WTC11 (cell line): ENCODE results near the gene TCAIM. TPM values are rescaled to one million over a fixed set of nuclear protein-coding genes. Genes with fewer than 3 reads are reported as not detected.

Experiments
- ATAC-seq: fragments of 200-7000 bp; cut with Tn5 transposase; 2 replicates; pipeline ENCODE4 v1.10.0; 2021; ENCODE audit warnings: mild to moderate bottlenecking, moderate library complexity
- CTCF ChIA-PET: fragments of 300-600 bp; sonication (Branson Sonifier 250); formaldehyde crosslinking; loops from one replicate; lab custom pipeline; 2021; ENCODE audit warnings: antibody characterized with exemption; lab: Charles Lee
- POLR2A ChIA-PET: fragments of 350-600 bp; sonication (Branson Sonifier 250); formaldehyde crosslinking; loops from one replicate; lab custom pipeline; 2021; ENCODE audit warnings: antibody characterized with exemption; lab: Charles Lee
- DNase-seq: peaks from one replicate; pipeline ENCODE4 v3.0.0; 2021; ENCODE audit warnings: low spot score
- H3K27ac Mint-ChIP-seq: 2 replicates; pipeline ENCODE4 v1.8.0; 2021; ENCODE audit warnings: mixed read lengths
- H3K27me3 Mint-ChIP-seq: 2 replicates; pipeline ENCODE4 v1.8.0; 2021; ENCODE audit warnings: low read depth, mild to moderate bottlenecking, moderate library complexity, mixed read lengths
- H3K36me3 Mint-ChIP-seq: 2 replicates; pipeline ENCODE4 v1.8.0; 2021; ENCODE audit warnings: mixed read lengths
- H3K4me1 Mint-ChIP-seq: 2 replicates; pipeline ENCODE4 v1.8.0; 2022; ENCODE audit warnings: mixed read lengths
- H3K4me3 Mint-ChIP-seq: 2 replicates; pipeline ENCODE4 v1.8.0; 2021; ENCODE audit warnings: mild to moderate bottlenecking, moderate library complexity, mixed read lengths
- H3K9me3 Mint-ChIP-seq: 2 replicates; pipeline ENCODE4 v1.8.0; 2021; ENCODE audit warnings: mixed read lengths
- AR ChIP-seq: fragments of 250-450 bp; sonication (Bioruptor Pico); IDR thresholded peaks from 2 replicates; pipeline ENCODE4 v1.9.0; 2021; ENCODE audit warnings: mild to moderate bottlenecking
- E2F1 ChIP-seq: sonication (generic); formaldehyde crosslinking; IDR thresholded peaks from 2 replicates; pipeline ENCODE4 v1.8.0; 2022; ENCODE audit warnings: mild to moderate bottlenecking, missing genetic modification reagents
- EMX1 ChIP-seq: fragments of 250-450 bp; sonication (Bioruptor Pico); IDR thresholded peaks from 2 replicates; pipeline ENCODE4 v1.8.0; 2021; ENCODE audit warnings: mild to moderate bottlenecking
- ETV6 ChIP-seq: sonication (generic); formaldehyde crosslinking; IDR thresholded peaks from 2 replicates; pipeline ENCODE4 v1.8.1; 2022; ENCODE audit warnings: mild to moderate bottlenecking, missing genetic modification reagents
- TP53 ChIP-seq: sonication (generic); formaldehyde crosslinking; IDR thresholded peaks from 2 replicates; pipeline ENCODE4 v1.8.1; 2023; ENCODE audit warnings: mild to moderate bottlenecking, missing genetic modification reagents
- USF1 ChIP-seq: sonication (generic); formaldehyde crosslinking; IDR thresholded peaks from 2 replicates; pipeline ENCODE4 v1.8.0; 2022; ENCODE audit warnings: mild to moderate bottlenecking, missing genetic modification reagents
- ZNF219 ChIP-seq: sonication (generic); formaldehyde crosslinking; IDR thresholded peaks from 2 replicates; pipeline ENCODE4 v1.8.0; 2023; ENCODE audit warnings: missing genetic modification reagents, mild to moderate bottlenecking, borderline replicate concordance
- total RNA-seq: library from RNA; stranded (reverse); gene quantifications from 3 replicates; pipeline ENCODE4 v1.2.3, GENCODE V29; 2021
- TF ChIP-seq, protein P1 (sequence below): fragments of 200-600 bp; IDR thresholded peaks from 2 replicates; pipeline ENCODE4 v1.8.0; 2022; ENCODE audit warnings: antibody characterized with exemption
- TF ChIP-seq, protein P2 (sequence below): sonication (generic); formaldehyde crosslinking; IDR thresholded peaks from 2 replicates; pipeline ENCODE4 v1.8.0; 2023; ENCODE audit warnings: mild to moderate bottlenecking, missing genetic modification reagents
- TF ChIP-seq, protein P3 (sequence below): sonication (generic); formaldehyde crosslinking; IDR thresholded peaks from 2 replicates; pipeline ENCODE4 v1.8.0; 2022; ENCODE audit warnings: missing genetic modification reagents
- TF ChIP-seq, protein P4 (sequence below): fragments of 250-450 bp; sonication (Bioruptor Pico); conservative IDR thresholded peaks from 2 replicates; pipeline ENCODE4 v1.9.0; 2021; ENCODE audit warnings: mild to moderate bottlenecking

The TCAIM gene
- total RNA-seq, 1 experiment from 2014 or later, result 18.9 TPM

GRCh38 chr3:44392489-44392888, 53.9 kb downstream of the TCAIM start (continued):
- no peak for TF ChIP-seq E2F1
- TF ChIP-seq, protein P1, sequence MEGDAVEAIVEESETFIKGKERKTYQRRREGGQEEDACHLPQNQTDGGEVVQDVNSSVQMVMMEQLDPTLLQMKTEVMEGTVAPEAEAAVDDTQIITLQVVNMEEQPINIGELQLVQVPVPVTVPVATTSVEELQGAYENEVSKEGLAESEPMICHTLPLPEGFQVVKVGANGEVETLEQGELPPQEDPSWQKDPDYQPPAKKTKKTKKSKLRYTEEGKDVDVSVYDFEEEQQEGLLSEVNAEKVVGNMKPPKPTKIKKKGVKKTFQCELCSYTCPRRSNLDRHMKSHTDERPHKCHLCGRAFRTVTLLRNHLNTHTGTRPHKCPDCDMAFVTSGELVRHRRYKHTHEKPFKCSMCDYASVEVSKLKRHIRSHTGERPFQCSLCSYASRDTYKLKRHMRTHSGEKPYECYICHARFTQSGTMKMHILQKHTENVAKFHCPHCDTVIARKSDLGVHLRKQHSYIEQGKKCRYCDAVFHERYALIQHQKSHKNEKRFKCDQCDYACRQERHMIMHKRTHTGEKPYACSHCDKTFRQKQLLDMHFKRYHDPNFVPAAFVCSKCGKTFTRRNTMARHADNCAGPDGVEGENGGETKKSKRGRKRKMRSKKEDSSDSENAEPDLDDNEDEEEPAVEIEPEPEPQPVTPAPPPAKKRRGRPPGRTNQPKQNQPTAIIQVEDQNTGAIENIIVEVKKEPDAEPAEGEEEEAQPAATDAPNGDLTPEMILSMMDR, result no peak
- no peak for TF ChIP-seq EMX1 (CRISPR knock-in tag)
- TF ChIP-seq, protein P2, sequence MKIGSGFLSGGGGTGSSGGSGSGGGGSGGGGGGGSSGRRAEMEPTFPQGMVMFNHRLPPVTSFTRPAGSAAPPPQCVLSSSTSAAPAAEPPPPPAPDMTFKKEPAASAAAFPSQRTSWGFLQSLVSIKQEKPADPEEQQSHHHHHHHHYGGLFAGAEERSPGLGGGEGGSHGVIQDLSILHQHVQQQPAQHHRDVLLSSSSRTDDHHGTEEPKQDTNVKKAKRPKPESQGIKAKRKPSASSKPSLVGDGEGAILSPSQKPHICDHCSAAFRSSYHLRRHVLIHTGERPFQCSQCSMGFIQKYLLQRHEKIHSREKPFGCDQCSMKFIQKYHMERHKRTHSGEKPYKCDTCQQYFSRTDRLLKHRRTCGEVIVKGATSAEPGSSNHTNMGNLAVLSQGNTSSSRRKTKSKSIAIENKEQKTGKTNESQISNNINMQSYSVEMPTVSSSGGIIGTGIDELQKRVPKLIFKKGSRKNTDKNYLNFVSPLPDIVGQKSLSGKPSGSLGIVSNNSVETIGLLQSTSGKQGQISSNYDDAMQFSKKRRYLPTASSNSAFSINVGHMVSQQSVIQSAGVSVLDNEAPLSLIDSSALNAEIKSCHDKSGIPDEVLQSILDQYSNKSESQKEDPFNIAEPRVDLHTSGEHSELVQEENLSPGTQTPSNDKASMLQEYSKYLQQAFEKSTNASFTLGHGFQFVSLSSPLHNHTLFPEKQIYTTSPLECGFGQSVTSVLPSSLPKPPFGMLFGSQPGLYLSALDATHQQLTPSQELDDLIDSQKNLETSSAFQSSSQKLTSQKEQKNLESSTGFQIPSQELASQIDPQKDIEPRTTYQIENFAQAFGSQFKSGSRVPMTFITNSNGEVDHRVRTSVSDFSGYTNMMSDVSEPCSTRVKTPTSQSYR (CRISPR knock-in tag), result no peak
- TF ChIP-seq TP53 (CRISPR knock-in tag), result no peak
- no peak for TF ChIP-seq AR (CRISPR knock-in tag)

DNA sequence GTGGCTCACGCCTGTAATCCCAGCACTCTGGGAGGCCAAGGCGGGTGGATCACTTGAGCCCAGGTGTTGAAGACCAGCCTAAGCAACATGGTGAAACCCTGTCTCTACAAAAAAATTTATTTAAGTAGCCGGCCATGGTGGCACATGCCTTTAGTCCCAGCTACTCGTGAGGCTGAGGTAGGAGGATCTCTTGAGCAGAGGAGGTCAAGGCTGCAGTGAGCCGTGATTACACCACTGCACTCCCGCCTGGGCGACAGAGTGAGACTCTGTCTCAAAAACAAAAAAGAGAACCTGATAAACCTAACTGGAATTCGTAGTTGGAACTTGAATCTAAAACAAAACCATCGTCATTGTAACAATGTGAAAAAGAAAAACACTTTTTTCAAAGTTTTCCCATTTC, 57.1 kb downstream of the TCAIM start:
- H3K4me3 Mint-ChIP-seq, result no peak overlapping the region
- CTCF ChIA-PET, result no interaction called here
- TF ChIP-seq ZNF219 (CRISPR knock-in tag) (no peak), USF1 (CRISPR knock-in tag) (no peak), ETV6 (no peak), AR (CRISPR knock-in tag) (no peak)
- TF ChIP-seq, protein P3, sequence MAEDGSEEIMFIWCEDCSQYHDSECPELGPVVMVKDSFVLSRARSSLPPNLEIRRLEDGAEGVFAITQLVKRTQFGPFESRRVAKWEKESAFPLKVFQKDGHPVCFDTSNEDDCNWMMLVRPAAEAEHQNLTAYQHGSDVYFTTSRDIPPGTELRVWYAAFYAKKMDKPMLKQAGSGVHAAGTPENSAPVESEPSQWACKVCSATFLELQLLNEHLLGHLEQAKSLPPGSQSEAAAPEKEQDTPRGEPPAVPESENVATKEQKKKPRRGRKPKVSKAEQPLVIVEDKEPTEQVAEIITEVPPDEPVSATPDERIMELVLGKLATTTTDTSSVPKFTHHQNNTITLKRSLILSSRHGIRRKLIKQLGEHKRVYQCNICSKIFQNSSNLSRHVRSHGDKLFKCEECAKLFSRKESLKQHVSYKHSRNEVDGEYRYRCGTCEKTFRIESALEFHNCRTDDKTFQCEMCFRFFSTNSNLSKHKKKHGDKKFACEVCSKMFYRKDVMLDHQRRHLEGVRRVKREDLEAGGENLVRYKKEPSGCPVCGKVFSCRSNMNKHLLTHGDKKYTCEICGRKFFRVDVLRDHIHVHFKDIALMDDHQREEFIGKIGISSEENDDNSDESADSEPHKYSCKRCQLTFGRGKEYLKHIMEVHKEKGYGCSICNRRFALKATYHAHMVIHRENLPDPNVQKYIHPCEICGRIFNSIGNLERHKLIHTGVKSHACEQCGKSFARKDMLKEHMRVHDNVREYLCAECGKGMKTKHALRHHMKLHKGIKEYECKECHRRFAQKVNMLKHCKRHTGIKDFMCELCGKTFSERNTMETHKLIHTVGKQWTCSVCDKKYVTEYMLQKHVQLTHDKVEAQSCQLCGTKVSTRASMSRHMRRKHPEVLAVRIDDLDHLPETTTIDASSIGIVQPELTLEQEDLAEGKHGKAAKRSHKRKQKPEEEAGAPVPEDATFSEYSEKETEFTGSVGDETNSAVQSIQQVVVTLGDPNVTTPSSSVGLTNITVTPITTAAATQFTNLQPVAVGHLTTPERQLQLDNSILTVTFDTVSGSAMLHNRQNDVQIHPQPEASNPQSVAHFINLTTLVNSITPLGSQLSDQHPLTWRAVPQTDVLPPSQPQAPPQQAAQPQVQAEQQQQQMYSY (CRISPR knock-in tag), result no peak
- TF ChIP-seq, protein P4, sequence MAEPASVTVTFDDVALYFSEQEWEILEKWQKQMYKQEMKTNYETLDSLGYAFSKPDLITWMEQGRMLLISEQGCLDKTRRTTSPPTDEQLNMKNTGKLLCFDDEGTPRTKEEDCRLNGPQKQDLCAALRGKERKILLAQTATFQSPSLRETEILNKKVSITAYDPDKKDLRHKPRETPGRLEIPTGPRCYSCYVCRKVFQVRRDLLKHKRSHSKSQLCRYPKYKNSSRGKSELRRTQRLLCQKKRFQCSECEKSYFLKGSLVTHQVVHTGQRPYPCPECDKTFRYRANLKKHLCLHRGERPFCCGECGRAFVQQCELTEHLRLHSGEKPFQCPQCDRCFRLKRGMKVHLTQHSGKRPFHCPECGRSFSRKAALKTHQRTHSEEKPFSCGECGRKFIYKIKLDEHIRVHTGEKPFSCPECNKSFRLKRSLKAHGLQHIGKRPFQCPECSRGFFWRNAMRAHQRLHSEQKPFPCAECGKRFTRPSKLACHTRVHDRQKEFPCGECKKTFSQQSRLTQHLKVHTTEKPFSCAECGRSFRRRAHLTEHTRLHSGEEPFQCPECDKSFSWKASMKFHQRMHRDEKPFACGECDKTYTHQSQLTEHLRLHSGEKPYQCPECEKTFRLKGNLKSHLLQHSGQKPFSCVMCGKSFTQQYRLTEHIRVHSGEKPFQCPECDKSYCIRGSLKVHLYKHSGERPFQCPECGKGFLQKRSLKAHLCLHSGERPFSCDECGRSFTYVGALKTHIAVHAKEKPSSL, result no peak
- H3K27ac Mint-ChIP-seq, result no peak overlapping the region
- DNase-seq (no peak), ATAC-seq (no peak)
- H3K9me3 Mint-ChIP-seq, result peaks cover 4% of the 10 kb centered on the region
- H3K36me3 Mint-ChIP-seq, result no peaks in the 10 kb centered on the region
- peaks cover 2% of the 10 kb centered on the region; the same call in 1 of the 2 replicates for H3K4me1 Mint-ChIP-seq
- POLR2A ChIA-PET, result no interaction called here
- H3K27me3 Mint-ChIP-seq, result no peaks in the 10 kb centered on the region
